IMR-90 (cell line): ENCODE data around the gene DLX6. TPM values are rescaled to one million over a fixed set of nuclear protein-coding genes. Genes with fewer than 3 reads are reported as not detected.

ENCODE experiments used
- ATAC-seq: fragments of 200-7000 bp; cut with Tn5 transposase; 2 replicates; pipeline ENCODE4 v1.9.1; 2020; ENCODE audit warnings: low read depth, mild to moderate bottlenecking, moderate library complexity
- BruUV-seq: library from RNA; stranded (reverse); fragments of 400-500 nt; replicated peaks from 2 replicates; lab custom pipeline; 2021; lab: Mats Ljungman, UMichigan
- CTCF ChIA-PET: fragments of 300-600 bp; formaldehyde crosslinking; extraction: SDS; loops from one replicate; lab custom pipeline; 2021; ENCODE audit warnings: antibody characterized with exemption; lab: Yijun Ruan, JAX
- POLR2A ChIA-PET: fragments of 300-600 bp; sonication (Branson Sonifier 250); formaldehyde crosslinking; loops from one replicate; lab custom pipeline; 2022; ENCODE audit warnings: antibody characterized with exemption; ENCODE audit not compliant: unreplicated experiment; lab: Charles Lee
- DNase-seq: peaks from one replicate; pipeline ENCODE4 v3.0.0; 2013
- H2AFZ ChIP-seq: replicated peaks from 2 replicates; pipeline ENCODE3; 2013; ENCODE audit warnings: low read length, mild to moderate bottlenecking; ENCODE audit not compliant: poor library complexity
- H2AK5ac ChIP-seq: 2 replicates; pipeline ENCODE4 v1.6.1; 2013; ENCODE audit warnings: low read depth, low read length, inconsistent platforms
- H2AK9ac ChIP-seq: replicated peaks from 2 replicates; pipeline ENCODE3; 2013; ENCODE audit warnings: mild to moderate bottlenecking, low read depth, low read length, moderate library complexity; ENCODE audit not compliant: poor library complexity
- H2BK120ac ChIP-seq: 2 replicates; pipeline ENCODE4 v1.6.1; 2013; ENCODE audit warnings: low read depth, low read length, inconsistent platforms
- H2BK15ac ChIP-seq: 3 replicates; pipeline ENCODE4 v1.6.1; 2013; ENCODE audit warnings: low read depth, low read length, inconsistent platforms
- H2BK20ac ChIP-seq: 2 replicates; pipeline ENCODE4 v1.6.1; 2013; ENCODE audit warnings: low read depth, mild to moderate bottlenecking, inconsistent platforms, low read length, moderate library complexity
- H2BK5ac ChIP-seq: 2 replicates; pipeline ENCODE4 v1.6.1; 2013; ENCODE audit warnings: mild to moderate bottlenecking, low read depth, low read length, inconsistent platforms; ENCODE audit not compliant: poor library complexity, severe bottlenecking
- H3K14ac ChIP-seq: replicated peaks from 2 replicates; pipeline ENCODE4 v1.6.1; 2013; ENCODE audit warnings: low read depth, low read length, inconsistent platforms
- H3K18ac ChIP-seq: 2 replicates; pipeline ENCODE4 v1.6.1; 2013; ENCODE audit warnings: low read depth, low read length, control low read depth
- H3K23ac ChIP-seq: 2 replicates; pipeline ENCODE4 v1.6.1; 2013; ENCODE audit warnings: low read depth, low read length, inconsistent platforms
- H3K27ac ChIP-seq: 2 replicates; pipeline ENCODE4 v1.5.1; 2013; ENCODE audit warnings: mild to moderate bottlenecking, control low read depth, low read length; ENCODE audit not compliant: insufficient read depth
- H3K27me3 ChIP-seq: 2 replicates; pipeline ENCODE4 v1.6.1; 2013; ENCODE audit warnings: low read length; ENCODE audit not compliant: control insufficient read depth, insufficient read depth
- H3K36me3 ChIP-seq: 2 replicates; pipeline ENCODE4 v1.6.1; 2013; ENCODE audit warnings: low read length, mixed read lengths; ENCODE audit not compliant: control insufficient read depth, insufficient read depth
- H3K4ac ChIP-seq: 2 replicates; pipeline ENCODE4 v1.6.1; 2013; ENCODE audit warnings: low read depth, low read length, inconsistent platforms
- H3K4me1 ChIP-seq: 2 replicates; pipeline ENCODE4 v1.6.1; 2013; ENCODE audit warnings: low read length, mixed read lengths; ENCODE audit not compliant: control insufficient read depth, insufficient read depth
- H3K4me2 ChIP-seq: 2 replicates; pipeline ENCODE4 v1.6.1; 2013; ENCODE audit warnings: low read depth, mild to moderate bottlenecking, control low read depth, low read length, moderate library complexity
- H3K4me3 ChIP-seq: 2 replicates; pipeline ENCODE4 v1.5.1; 2013; ENCODE audit warnings: low read depth, mild to moderate bottlenecking, control low read depth, low read length, moderate library complexity; ENCODE audit not compliant: insufficient read depth
- H3K56ac ChIP-seq: 2 replicates; pipeline ENCODE4 v1.6.1; 2013; ENCODE audit warnings: low read length, inconsistent platforms; ENCODE audit not compliant: insufficient read depth; ENCODE audit errors: extremely low read depth
- H3K79me1 ChIP-seq, 2 experiments: 2 replicates each; pipeline ENCODE4 v1.6.1; 2013; ENCODE audit warnings: low read length in 2 of 2, inconsistent platforms in 1 of 2, low read depth in 1 of 2
- H3K9ac ChIP-seq: 2 replicates; pipeline ENCODE4 v1.6.1; 2013; ENCODE audit warnings: low read depth, low read length, control low read depth
- H3K9me1 ChIP-seq: 2 replicates; pipeline ENCODE4 v1.6.1; 2013; ENCODE audit warnings: low read length, inconsistent platforms; ENCODE audit not compliant: insufficient read depth
- H3K9me3 ChIP-seq: 2 replicates; pipeline ENCODE4 v1.6.1; 2013; ENCODE audit warnings: low read length; ENCODE audit not compliant: control insufficient read depth, insufficient read depth
- H4K20me1 ChIP-seq: 2 replicates; pipeline ENCODE4 v1.6.1; 2013; ENCODE audit warnings: low read length, inconsistent platforms; ENCODE audit not compliant: insufficient read depth
- H4K5ac ChIP-seq: 2 replicates; pipeline ENCODE4 v1.6.1; 2013; ENCODE audit warnings: mild to moderate bottlenecking, low read depth, low read length, control low read depth
- H4K8ac ChIP-seq, 2 experiments: 2 replicates each; pipeline ENCODE4 v1.6.1; 2013; ENCODE audit warnings: low read depth in 2 of 2, low read length in 2 of 2, control low read depth in 1 of 2, inconsistent platforms in 1 of 2
- H4K91ac ChIP-seq: 2 replicates; pipeline ENCODE4 v1.6.1; 2013; ENCODE audit warnings: low read depth, low read length, inconsistent platforms; ENCODE audit not compliant: insufficient read depth
- CEBPB ChIP-seq: IDR thresholded peaks from 2 replicates; pipeline ENCODE4 v1.6.1; 2012; ENCODE audit warnings: low read depth, low read length, improper control_type of control experiment
- CHD1 ChIP-seq: IDR thresholded peaks from 2 replicates; pipeline ENCODE4 v1.6.1; 2012; ENCODE audit warnings: low read depth, low read length, improper control_type of control experiment
- CTCF ChIP-seq: conservative IDR thresholded peaks from 2 replicates; pipeline ENCODE4 v1.5.1; 2012; ENCODE audit warnings: mild to moderate bottlenecking, low read depth, low read length, improper control_type of control experiment
- FOS ChIP-seq: fragments of 150-350 bp; IDR thresholded peaks from 2 replicates; pipeline ENCODE4 v1.6.1; 2016; ENCODE audit warnings: low read depth, low read length
- MAFK ChIP-seq: IDR thresholded peaks from 2 replicates; pipeline ENCODE4 v1.6.1; 2012; ENCODE audit warnings: low read depth, low read length, improper control_type of control experiment
- MXI1 ChIP-seq: IDR thresholded peaks from 2 replicates; pipeline ENCODE4 v1.6.1; 2012; ENCODE audit warnings: low read depth, mild to moderate bottlenecking, low read length, moderate library complexity, borderline replicate concordance
- NFE2L2 ChIP-seq: fragments of 150-350 bp; IDR thresholded peaks from 2 replicates; pipeline ENCODE4 v1.6.1; 2016; ENCODE audit warnings: low read depth, mild to moderate bottlenecking, low read length
- POLR2A ChIP-seq: IDR thresholded peaks from 2 replicates; pipeline ENCODE4 v1.6.1; 2012; ENCODE audit warnings: mild to moderate bottlenecking, low read depth, low read length
- RAD21 ChIP-seq: IDR thresholded peaks from 2 replicates; pipeline ENCODE4 v1.6.1; 2012; ENCODE audit warnings: low read length, improper control_type of control experiment
- RFX5 ChIP-seq: IDR thresholded peaks from 2 replicates; pipeline ENCODE4 v1.8.0; 2012; ENCODE audit warnings: low read depth, mild to moderate bottlenecking, low read length, moderate library complexity
- SMC3 ChIP-seq: fragments of 150-350 bp; IDR thresholded peaks from 2 replicates; pipeline ENCODE4 v1.6.1; 2016; ENCODE audit warnings: low read depth, mild to moderate bottlenecking, antibody characterized with exemption, low read length, moderate library complexity
- WGBS, 2 experiments: methylation state at CpG; one replicate each; pipeline versions ENCODE4 v1.1.5 to v1.1.7; 2013; ENCODE audit warnings: missing lambda C conversion rate in 2 of 2; ENCODE audit not compliant: insufficient read length in 1 of 2; ENCODE audit errors: extremely low coverage in 2 of 2; 5-methylcytosine and 5-hydroxymethylcytosine counted together
- dilution Hi-C: fragments of 300-500 bp; cut with HindIII; formaldehyde crosslinking; loops from one replicate; pipeline ENCODE4 v1.14.3; 2018; ENCODE audit warnings: low sequenced_read_pairs; ENCODE audit not compliant: unreplicated experiment
- in situ Hi-C: fragments of 300-500 bp; cut with MboI; formaldehyde crosslinking; loops from 3 replicates; pipeline ENCODE4 v1.14.3; 2019; ENCODE audit warnings: low sequenced_read_pairs, inconsistent platforms, mixed read lengths
- intact Hi-C: fragments of 100-400 bp; cut with micrococcal nuclease; formaldehyde crosslinking; loops from 2 replicates; pipeline ENCODE4 v1.10.0; 2022
- polyA plus RNA-seq, 3 experiments: library from polyadenylated mRNA; depleted of rRNA; stranded (reverse); fragments of >200 nt; gene quantifications; 2 replicates each; pipeline ENCODE4 v1.2.3, GENCODE V29; 2012; ENCODE audit warnings: low replicate concordance in 1 of 3
- total RNA-seq: library from RNA; depleted of rRNA; stranded (reverse); fragments of >200 nt; gene quantifications from 2 replicates; pipeline ENCODE4 v1.2.3, GENCODE V29; 2012

DLX6 gene
- total and polyA plus RNA-seq, 2 of the 4 experiments (the other 2 are of a cell fraction), result not detected

- Histone ChIP-seq H4K20me1 (no peaks in the 10 kb centered on the region), H3K9ac (no peak overlapping the region), H3K56ac (no peak overlapping the region), H3K27ac (no peak overlapping the region), H2BK15ac (no peak overlapping the region), H4K8ac (no peak overlapping the region), H3K14ac (no peak overlapping the region), H2AFZ (no peak overlapping the region), H3K18ac (no peak overlapping the region), H4K91ac (no peak overlapping the region), H2BK120ac (no peak overlapping the region), H3K79me1 (no peaks in the 10 kb centered on the region), H2AK5ac (no peak overlapping the region), H3K27me3 (peaks cover 80% of the 10 kb centered on the region), H2BK5ac (no peak overlapping the region), H3K4ac (no peak overlapping the region), H3K4me1 (no peaks in the 10 kb centered on the region), H3K9me1 (no peaks in the 10 kb centered on the region), H3K23ac (no peak overlapping the region), H3K4me2 (no peak overlapping the region), H3K9me3 (peaks cover 3% of the 10 kb centered on the region; the same call in 1 of the 2 replicates), H4K5ac (no peak overlapping the region), H3K4me3 (no peak overlapping the region), H3K36me3 (no peaks in the 10 kb centered on the region), H2BK20ac (no peak overlapping the region), H2AK9ac (no peak overlapping the region)
- CTCF ChIA-PET, result no interaction called here
- POLR2A ChIA-PET, result no interaction called here
- WGBS, 2 experiments, result 1% methylated on average over 17 of the region's 49 CpGs; no CpG with 5 or more reads in 1 of the 2 experiments
- ATAC-seq (no peak), DNase-seq (no peak)
- dilution Hi-C loops (no loop called here), in situ Hi-C loops (no loop called here), intact Hi-C loops (no loop called here)
- BruUV-seq, result no TSS peak
- no peak for TF ChIP-seq SMC3
- no peak for TF ChIP-seq POLR2A
- TF ChIP-seq RAD21, result no peak
- TF ChIP-seq CEBPB, result no peak
- no peak for TF ChIP-seq NFE2L2
- no peak for TF ChIP-seq RFX5
- no peak for TF ChIP-seq MAFK
- no peak for TF ChIP-seq FOS
- no peak for TF ChIP-seq MXI1
- no peak for TF ChIP-seq CTCF
- no peak for TF ChIP-seq CHD1
Measured at GRCh38 chr7:97003262-97004246, 1.8 kb upstream of the DLX6 start.
